GM15510 (cell line): ENCODE measurements around the gene FAM135A.

Experiments used
- POLR2A ChIP-seq: IDR thresholded peaks from 3 replicates; pipeline ENCODE4 v1.6.1; 2011; ENCODE audit warnings: borderline replicate concordance; ENCODE audit not compliant: insufficient read length; ENCODE audit errors: extremely low read depth

The FAM135A gene

DNA sequence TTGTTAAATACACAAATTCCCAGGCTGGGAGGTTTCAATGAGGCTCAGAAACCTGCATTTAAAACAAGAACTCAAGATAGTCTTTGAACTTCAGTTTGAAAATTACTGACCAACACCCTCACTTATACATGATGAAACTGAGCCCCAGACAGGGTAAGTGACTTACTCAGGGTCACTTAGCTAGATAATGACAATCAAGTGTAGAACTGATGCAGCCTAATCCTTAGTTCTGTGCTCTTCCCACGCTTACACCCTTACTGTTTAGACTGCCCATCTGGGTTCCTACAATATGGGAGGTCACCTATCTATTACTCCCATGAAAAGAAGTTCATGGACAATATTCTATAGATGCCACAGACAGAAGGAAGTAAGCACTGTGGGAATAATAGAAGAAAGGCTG is 24.5 kb upstream of the FAM135A start:
- TF ChIP-seq POLR2A = no peak

DNA sequence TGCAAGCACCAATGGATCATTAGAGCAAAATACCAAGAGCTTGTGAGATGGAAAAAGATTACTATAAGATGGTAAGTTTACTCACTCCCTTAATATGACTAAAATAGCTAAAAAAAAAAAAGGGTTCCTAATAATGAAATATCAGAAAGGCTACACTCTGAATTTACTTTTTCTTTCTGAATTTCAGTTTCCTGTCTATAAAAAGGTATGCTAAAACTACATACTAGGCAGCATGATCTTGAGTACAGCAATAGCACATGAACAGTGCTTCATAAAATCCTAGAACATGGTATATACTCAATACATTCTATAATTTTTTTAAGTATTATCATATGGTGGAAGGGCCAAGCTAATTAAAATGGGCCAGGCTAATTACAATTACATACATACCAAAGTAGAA is 24.0 kb upstream of the FAM135A start:
- TF ChIP-seq POLR2A = no peak

DNA sequence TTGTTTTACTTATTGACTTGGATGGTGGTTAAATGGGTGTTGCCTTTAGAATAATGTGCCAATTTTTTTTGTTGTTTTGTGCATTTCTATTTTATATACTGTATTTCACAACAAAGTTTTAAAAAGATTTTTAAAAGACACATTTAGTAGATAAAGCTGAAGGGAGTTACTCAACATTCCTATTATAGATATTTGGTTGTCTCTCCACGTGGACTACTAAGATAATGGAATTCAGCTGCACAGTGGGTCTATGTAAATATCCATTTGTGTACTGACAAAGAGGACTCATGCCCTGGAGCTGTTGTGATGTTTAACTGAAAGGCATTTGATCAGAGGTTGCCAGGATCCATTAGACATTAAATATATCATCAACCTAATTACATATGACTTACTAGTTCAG is 23.2 kb upstream of the FAM135A start:
- TF ChIP-seq POLR2A = no peak

DNA sequence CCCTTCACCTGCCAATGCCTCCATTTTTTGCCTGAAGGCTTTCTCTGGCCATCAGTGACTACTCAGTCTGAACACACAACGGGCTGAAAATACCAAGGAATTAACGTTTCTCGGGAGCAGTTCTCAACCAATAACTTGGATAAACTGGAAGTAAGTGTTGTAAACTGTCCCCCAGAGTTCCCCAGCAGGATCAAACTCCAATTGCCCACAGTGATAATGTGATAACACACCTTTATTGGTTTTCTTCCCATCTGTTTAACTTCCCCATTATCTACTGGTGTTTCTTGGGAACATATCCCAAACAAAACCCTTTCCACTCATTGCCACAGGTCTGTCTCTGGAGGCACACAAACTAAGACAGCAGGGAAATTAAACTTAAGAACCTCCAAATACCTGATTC is 21.8 kb upstream of the FAM135A start:
- TF ChIP-seq POLR2A = no peak

DNA sequence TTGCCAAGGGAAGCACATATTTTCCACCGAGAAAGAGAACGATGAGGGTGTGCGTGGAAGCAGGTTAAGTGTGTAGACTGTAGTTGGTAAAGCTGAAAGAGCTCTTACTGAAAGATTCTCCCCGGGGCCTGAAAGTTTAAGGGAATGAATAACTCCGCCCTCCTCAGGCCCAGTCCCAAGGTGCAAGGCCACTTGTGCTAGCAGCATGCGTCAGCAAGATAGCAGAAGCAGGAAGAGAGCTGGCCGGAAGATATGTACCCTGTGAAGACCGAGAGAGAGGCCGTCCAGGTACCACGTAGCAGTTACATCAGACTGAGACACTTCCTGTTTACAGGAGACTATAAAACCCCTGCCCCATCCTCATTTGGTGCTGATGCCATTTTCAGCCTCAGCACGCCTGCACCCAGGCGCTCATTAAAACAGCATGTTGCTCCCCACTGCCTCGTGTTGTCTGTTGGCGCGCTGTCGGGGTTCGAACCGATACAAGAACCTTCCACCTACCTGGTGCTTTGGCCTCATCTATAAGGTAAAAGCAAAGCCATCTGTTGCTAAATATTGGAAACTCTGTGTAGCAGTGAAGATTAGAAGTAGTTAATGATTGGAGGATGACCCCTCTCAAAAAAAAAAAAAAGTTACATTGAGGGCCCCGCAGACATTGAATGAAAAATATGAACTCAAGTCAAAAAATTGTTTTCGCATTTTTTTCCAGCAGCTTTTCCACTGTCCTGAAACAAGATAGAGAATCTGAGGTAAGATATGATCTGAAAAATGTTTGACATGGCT is 18.6 kb upstream of the FAM135A start:
- no peak for TF ChIP-seq POLR2A

DNA sequence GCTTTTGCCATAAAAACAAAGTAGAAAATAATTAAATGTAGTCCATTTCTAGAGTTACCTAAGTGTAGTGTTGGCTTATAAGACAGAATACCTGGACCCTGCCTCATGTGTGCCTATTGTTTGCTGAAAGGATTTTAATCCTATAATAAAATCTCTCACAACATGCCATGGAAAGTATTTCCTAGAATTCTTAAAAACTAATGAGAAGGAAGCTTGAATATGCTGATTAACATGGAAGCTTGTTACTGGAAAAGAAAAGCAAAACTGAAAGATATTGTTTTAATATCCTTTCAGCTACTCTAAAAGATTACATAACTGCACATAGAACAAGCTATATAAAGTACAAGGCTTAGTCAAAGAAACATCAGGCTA is 18.0 kb upstream of the FAM135A start:
- TF ChIP-seq POLR2A = no peak

DNA sequence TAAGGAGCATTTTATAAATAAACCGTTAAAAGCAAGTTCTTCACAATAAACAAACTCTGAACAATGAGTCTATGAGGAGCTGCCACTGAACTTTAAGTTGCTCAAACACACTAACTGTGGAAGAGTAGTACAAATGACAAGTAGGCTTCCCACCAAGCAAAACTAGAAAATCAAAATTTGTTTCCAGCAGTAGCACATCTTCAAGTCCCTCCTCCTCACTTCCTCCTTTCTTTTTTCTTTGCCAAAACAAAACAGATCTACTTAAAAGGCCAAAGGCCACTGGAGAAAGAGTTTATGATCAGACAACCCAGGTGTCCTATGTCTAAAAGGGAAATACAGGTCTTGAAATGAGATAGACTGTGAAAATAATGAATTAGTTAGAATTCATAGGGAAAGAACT is 17.1 kb upstream of the FAM135A start:
- no peak for TF ChIP-seq POLR2A

DNA sequence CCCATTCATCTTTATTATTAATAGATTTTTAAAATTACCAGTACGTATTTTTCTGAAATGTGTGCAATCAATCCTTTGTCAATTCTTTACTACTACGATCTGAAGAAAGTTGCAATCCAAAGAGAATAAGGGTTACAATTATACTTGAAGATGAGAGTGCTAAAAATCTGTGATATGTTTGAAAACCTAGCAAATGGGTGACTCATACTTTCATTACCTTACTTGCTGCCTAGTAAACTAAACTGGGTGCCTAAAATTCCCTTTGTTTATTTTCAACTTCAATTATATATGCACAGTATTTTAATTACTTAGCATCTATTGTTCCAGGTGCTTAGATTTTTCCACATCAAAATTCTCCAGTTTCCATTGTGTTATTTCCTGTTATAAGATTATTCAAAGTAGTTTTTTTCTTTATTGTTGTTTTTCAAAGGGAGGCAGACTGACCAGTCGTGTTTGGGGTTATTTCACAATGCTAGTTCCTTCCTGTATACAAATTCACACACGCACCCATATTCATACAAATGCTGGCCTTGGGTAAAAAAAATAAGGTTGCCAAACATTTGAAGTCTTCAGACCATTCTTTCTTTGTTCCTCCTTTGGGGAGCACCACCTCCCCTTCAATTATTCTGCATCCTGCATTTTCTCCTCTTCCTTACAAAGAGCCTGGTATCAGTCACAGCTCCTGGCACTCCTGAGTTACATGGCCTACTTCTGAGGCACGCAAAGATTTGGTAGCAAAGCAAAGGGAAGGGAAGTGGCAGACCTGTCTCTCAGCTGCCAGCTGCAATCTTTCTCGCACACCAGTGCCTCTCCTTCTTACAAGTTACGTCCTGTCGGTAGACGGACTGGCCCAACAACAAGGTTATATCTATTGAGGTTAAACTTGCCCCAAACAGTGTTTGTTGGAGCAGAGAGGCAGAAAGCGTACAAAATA is 16.2 kb upstream of the FAM135A start:
- no peak for TF ChIP-seq POLR2A

DNA sequence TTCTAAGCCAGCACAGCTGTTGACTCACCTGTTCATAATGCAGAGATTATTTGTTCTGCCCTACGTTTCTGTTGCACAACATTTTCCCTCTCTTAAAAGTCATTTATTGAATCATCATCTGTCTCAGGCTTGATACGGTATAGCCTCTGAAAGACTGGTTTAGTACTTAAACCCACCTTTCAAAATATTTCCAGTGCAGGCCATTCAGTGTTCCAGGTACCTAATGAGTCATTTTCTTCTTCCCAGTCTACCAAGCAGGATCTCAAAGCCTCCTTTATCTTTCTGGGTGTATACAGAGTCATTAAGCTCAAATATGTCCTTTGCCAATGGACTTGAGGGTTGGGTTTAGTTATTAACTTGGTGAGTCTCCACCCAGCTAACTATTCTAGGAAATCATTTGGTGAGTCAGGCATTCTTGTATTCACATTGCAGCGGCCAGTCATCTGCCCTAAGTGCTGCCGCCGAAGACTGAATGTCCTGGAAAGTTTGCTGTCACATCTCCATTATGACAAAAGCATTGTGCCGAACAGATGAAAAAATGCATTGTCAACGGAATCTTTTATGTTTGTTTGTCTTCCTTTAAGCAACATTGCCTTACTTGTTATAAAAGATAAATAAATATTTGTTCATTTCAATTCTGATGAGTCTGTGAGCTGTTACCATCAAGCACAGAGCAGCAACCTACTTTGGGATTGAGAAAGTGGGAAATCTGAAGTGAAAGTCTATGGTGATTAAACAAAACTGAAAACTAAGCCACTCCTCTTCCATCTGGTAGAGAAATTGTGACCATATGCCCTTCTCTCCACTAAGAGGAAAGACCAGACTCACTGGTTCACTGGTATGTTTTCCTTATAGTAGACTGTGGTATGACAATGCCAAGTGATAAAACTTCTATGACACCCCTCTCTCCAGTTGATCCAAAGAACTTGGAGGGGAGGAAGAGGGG is 14.3 kb upstream of the FAM135A start:
- no peak for TF ChIP-seq POLR2A

DNA sequence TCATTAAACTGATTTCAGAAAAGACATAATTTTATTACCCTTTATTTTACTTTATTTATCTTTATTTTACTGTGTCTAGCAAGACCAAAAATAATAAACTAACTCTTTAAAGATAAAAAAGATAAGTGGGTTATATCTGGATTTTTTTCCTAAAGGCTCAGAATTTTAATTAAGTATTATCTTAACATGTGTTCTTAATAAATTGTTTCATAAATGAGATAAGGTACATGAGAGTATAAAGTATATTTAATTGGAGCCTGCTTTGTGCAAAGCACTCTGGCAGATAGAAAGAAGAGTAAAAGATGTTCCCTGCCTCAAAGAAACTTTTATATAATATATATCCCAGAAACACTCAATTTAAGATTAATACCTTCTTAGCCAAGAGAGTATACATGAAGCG is 8.7 kb upstream of the FAM135A start:
- no peak for TF ChIP-seq POLR2A

DNA sequence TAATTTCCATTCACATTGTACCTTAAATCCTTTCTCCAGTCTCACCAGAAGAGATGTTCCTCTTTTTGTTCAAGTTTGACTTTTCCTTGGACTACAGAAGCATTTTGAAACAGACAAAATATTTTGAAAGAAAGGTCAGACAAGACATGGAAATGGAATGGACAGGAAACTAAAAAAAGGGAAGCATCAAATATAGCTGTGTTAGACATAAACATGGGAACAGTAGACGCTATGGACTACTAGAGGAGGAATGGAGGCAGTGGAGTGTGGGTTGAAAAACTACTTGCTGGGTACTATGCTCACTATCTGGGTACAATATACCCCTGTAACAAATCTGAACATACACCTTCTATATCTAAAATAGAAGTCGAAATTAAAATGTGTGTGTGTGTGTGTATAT is 4.1 kb upstream of the FAM135A start:
- TF ChIP-seq POLR2A = no peak

DNA sequence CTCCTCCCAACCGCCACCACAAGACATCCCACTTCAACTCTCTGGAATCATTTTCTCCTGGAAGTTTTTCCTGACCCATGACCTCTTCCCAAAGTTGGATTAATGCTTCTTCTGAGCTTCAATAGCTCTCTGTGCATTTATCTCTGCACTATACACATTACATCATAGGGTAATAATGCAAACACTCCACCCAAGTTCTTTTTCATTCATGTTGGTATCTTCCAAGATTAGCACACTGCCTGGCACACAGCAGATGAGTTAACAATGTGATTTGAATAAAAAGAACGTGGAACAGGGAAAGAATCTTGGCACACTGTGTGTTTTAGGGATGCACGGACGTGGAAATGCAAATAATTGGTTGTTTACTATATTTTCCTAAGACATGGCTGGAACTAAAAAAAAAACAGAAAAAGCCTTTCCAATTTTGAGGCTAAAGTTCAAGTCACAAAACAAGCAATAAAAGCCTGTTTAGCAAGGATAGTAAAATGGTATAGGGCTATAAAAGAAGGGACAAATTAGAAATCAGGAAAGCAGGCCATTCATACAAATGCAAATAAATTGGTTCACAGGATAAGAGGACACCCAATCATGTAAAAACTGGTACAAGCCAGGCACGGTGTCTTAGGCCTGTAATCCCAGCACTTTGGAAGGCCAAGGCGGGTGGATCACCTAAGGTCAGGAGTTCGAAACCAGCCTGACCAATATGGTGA is 1.6 kb upstream of the FAM135A start:
- no peak for TF ChIP-seq POLR2A

DNA sequence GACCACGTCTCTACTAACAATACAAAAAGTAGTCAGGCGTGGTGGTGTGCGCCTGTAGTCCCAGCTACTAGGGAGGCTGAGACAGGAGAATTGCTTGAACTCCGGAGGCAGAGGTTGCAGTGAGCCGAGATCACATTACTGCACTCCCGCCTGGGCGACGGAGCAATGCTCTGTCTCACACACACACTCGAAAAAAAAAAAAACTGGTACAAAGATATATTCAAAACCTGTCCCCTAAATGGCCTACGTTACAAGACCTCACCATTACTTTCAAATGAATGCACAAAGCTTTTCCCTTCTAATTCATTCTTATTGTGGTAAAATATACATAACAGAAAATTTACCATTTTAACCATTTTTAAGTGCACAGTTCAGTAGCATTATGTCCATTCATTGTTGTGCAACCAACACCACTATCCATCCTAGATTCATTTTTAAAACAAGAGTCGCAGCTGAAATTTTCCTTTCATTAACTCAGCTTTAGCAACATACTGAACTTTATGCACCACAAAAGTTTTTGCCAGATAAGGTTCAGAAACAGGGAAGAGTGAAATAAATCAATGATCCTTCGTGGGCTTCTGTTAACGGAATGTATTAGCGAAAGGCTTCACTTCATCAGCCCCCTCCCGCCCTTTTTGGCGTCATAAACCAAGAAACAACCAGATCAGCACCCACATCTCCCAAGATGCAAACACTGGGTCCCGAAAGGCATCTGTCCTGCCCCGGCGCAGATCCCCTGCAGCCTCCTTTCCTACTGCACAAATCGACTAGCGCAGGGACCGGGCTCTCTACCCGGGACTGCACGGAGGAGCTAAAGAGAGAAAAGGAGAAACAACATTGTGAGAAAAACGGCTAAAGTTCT is 825 bp upstream of the FAM135A start:
- no peak for TF ChIP-seq POLR2A
